Neural crest cell (in vitro differentiated cells): ENCODE results near the gene ST6GALNAC5. TPM values are rescaled to one million over a fixed set of nuclear protein-coding genes. Genes with fewer than 3 reads are reported as not detected.

ENCODE experiments used
- DNase-seq: peaks from one replicate; pipeline ENCODE4 v3.0.0; 2021; ENCODE audit warnings: low read depth, mixed read lengths, low spot score
- H3K27ac Mint-ChIP-seq: one replicate; pipeline ENCODE4 v1.8.0; 2021; ENCODE audit warnings: mild to moderate bottlenecking, mixed read lengths; ENCODE audit not compliant: unreplicated experiment
- H3K27me3 Mint-ChIP-seq: 2 replicates; pipeline ENCODE4 v1.8.0; 2021; ENCODE audit warnings: low read depth, mild to moderate bottlenecking, mixed read lengths
- H3K36me3 Mint-ChIP-seq: 2 replicates; pipeline ENCODE4 v1.8.0; 2021; ENCODE audit warnings: low read depth, mild to moderate bottlenecking, mixed read lengths
- H3K4me1 Mint-ChIP-seq: 2 replicates; pipeline ENCODE4 v1.8.0; 2021; ENCODE audit warnings: mixed read lengths
- H3K4me3 Mint-ChIP-seq: one replicate; pipeline ENCODE4 v1.8.0; 2021; ENCODE audit warnings: mild to moderate bottlenecking, mixed read lengths
- H3K9me3 Mint-ChIP-seq: 2 replicates; pipeline ENCODE4 v1.8.0; 2021; ENCODE audit warnings: mixed read lengths
- total RNA-seq: library from RNA; stranded (reverse); gene quantifications from 2 replicates; pipeline ENCODE4 v1.2.1, GENCODE V29; 2021
- TF ChIP-seq, protein P1 (sequence below): fragments of 200-600 bp; sonication (generic); conservative IDR thresholded peaks from 2 replicates; pipeline ENCODE4 v1.5.0; 2021; ENCODE audit warnings: antibody characterized with exemption, mild to moderate bottlenecking

ST6GALNAC5 gene
- total RNA-seq, 1 donor from 2014 or later: 45.6 TPM

GRCh38 chr1:77030401-77031105 lies 163.3 kb downstream of the ST6GALNAC5 start:
- Mint-ChIP-seq H3K27me3 (no peaks in the 10 kb centered on the region), H3K4me3 (no peak overlapping the region), H3K9me3 (no peaks in the 10 kb centered on the region), H3K27ac (no peak overlapping the region), H3K4me1 (peaks cover 63% of the 10 kb centered on the region), H3K36me3 (no peaks in the 10 kb centered on the region)
- no peak for DNase-seq
- TF ChIP-seq, protein P1, sequence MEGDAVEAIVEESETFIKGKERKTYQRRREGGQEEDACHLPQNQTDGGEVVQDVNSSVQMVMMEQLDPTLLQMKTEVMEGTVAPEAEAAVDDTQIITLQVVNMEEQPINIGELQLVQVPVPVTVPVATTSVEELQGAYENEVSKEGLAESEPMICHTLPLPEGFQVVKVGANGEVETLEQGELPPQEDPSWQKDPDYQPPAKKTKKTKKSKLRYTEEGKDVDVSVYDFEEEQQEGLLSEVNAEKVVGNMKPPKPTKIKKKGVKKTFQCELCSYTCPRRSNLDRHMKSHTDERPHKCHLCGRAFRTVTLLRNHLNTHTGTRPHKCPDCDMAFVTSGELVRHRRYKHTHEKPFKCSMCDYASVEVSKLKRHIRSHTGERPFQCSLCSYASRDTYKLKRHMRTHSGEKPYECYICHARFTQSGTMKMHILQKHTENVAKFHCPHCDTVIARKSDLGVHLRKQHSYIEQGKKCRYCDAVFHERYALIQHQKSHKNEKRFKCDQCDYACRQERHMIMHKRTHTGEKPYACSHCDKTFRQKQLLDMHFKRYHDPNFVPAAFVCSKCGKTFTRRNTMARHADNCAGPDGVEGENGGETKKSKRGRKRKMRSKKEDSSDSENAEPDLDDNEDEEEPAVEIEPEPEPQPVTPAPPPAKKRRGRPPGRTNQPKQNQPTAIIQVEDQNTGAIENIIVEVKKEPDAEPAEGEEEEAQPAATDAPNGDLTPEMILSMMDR: no peak

DNA sequence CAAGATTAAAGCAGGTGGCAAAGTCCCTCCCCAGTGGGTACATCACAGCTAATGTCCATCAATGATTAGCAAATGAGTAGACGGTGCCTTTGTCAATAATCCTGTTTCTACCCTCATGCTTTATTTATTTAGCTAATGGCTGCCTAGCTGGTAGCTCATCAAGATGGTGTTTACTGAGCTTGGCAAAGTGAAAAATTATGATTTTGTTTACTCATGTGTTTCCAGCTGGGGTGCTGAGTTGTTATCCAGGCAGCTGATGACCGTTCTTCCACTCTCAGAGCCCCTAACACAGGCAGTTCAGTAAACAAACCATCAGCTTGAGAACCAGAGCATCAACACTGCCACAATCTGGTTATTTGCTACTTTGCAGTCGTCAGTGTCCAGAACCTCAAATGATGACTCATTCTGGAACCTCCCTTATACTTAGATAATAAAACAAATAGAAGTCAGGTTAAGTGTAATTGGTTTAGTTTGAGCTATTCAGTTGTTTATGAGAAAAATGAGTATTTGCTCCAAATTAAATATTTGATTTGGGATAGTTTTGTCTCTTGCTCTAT lies 163.9 kb downstream of the ST6GALNAC5 start:
- no peaks in the 10 kb centered on the region for H3K9me3 Mint-ChIP-seq
- DNase-seq: no peak
- no peak overlapping the region for H3K4me3 Mint-ChIP-seq
- no peak overlapping the region for H3K27ac Mint-ChIP-seq
- H3K4me1 Mint-ChIP-seq: peaks cover 58% of the 10 kb centered on the region
- TF ChIP-seq, protein P1: no peak
- H3K27me3 Mint-ChIP-seq: no peaks in the 10 kb centered on the region
- H3K36me3 Mint-ChIP-seq: no peaks in the 10 kb centered on the region

- no peak for DNase-seq
- peaks cover 26% of the 10 kb centered on the region for H3K4me1 Mint-ChIP-seq
- peaks cover 5% of the 10 kb centered on the region for H3K9me3 Mint-ChIP-seq
These were observed 169.3 kb downstream of the ST6GALNAC5 start for GRCh38 chr1:77036560-77036959.

GRCh38 chr1:77037038-77037437 lies 169.8 kb downstream of the ST6GALNAC5 start:
- H3K27ac Mint-ChIP-seq: no peak overlapping the region
- TF ChIP-seq, protein P1: no peak

More at GRCh38 chr1:77036560-77036959, 169.3 kb downstream of the ST6GALNAC5 start:
- Mint-ChIP-seq H3K27me3 (no peaks in the 10 kb centered on the region), H3K36me3 (peaks cover 4% of the 10 kb centered on the region), H3K27ac (no peak overlapping the region), H3K4me3 (no peak overlapping the region)
- TF ChIP-seq, protein P1: no peak

GRCh38 chr1:77038000-77038399 lies 170.7 kb downstream of the ST6GALNAC5 start:
- no peak overlapping the region for H3K4me3 Mint-ChIP-seq
- peaks cover 4% of the 10 kb centered on the region for H3K36me3 Mint-ChIP-seq
- H3K27me3 Mint-ChIP-seq: no peaks in the 10 kb centered on the region
- H3K4me1 Mint-ChIP-seq: peaks cover 14% of the 10 kb centered on the region
- no peak overlapping the region for H3K27ac Mint-ChIP-seq
- DNase-seq: no peak
- TF ChIP-seq, protein P1: no peak
- peaks cover 5% of the 10 kb centered on the region for H3K9me3 Mint-ChIP-seq

More at GRCh38 chr1:77037038-77037437, 169.8 kb downstream of the ST6GALNAC5 start:
- peaks cover 22% of the 10 kb centered on the region for H3K4me1 Mint-ChIP-seq
- no peak for DNase-seq
- peaks cover 5% of the 10 kb centered on the region for H3K9me3 Mint-ChIP-seq
- no peak overlapping the region for H3K4me3 Mint-ChIP-seq
- peaks cover 4% of the 10 kb centered on the region for H3K36me3 Mint-ChIP-seq
- H3K27me3 Mint-ChIP-seq: no peaks in the 10 kb centered on the region
